Neuronal stem cell (in vitro differentiated cells): ENCODE data around the gene MYOT. TPM values are rescaled to one million over a fixed set of nuclear protein-coding genes. Genes with fewer than 3 reads are reported as not detected.

Experiments used
- DNase-seq: peaks from one replicate; pipeline ENCODE4 v3.0.0-alpha.2; 2013; ENCODE audit warnings: low spot score
- H2AFZ ChIP-seq: one replicate; pipeline ENCODE4 v1.6.1; 2013; ENCODE audit warnings: mild to moderate bottlenecking, low read length, inconsistent platforms
- H2AK5ac ChIP-seq: 2 replicates; pipeline ENCODE4 v1.6.1; 2013; ENCODE audit warnings: low read depth, mild to moderate bottlenecking, inconsistent platforms, low read length, moderate library complexity, mixed read lengths
- H2BK120ac ChIP-seq: 2 replicates; pipeline ENCODE4 v1.6.1; 2013; ENCODE audit warnings: low read depth, mild to moderate bottlenecking, inconsistent platforms, low read length, moderate library complexity, mixed read lengths
- H2BK12ac ChIP-seq: one replicate; pipeline ENCODE4 v1.6.1; 2013; ENCODE audit warnings: low read length, inconsistent platforms
- H2BK15ac ChIP-seq: 2 replicates; pipeline ENCODE4 v1.6.1; 2013; ENCODE audit warnings: mild to moderate bottlenecking, low read length, inconsistent platforms, mixed read lengths
- H2BK5ac ChIP-seq: one replicate; pipeline ENCODE4 v1.6.1; 2013; ENCODE audit warnings: inconsistent platforms, mild to moderate bottlenecking, low read length, moderate library complexity
- H3K14ac ChIP-seq: one replicate; pipeline ENCODE4 v1.6.1; 2013; ENCODE audit warnings: low read length, inconsistent platforms
- H3K18ac ChIP-seq: 2 replicates; pipeline ENCODE4 v1.6.1; 2013; ENCODE audit warnings: low read length, inconsistent platforms
- H3K23ac ChIP-seq: 2 replicates; pipeline ENCODE4 v1.6.1; 2013; ENCODE audit warnings: low read depth, mild to moderate bottlenecking, mixed read lengths, low read length, inconsistent platforms; ENCODE audit not compliant: poor library complexity
- H3K27ac ChIP-seq: replicated peaks from 3 replicates; pipeline ENCODE4 v1.5.1; 2013; ENCODE audit warnings: low read length, inconsistent platforms
- H3K27me3 ChIP-seq, 3 experiments: 2 replicates each; pipeline ENCODE4 v1.6.1; 2013; ENCODE audit warnings: low read length in 3 of 3, mild to moderate bottlenecking in 2 of 3, inconsistent platforms in 1 of 3, low read depth in 1 of 3, mixed read lengths in 1 of 3, moderate library complexity in 1 of 3; ENCODE audit not compliant: control insufficient read depth in 3 of 3, insufficient read depth in 3 of 3
- H3K36me3 ChIP-seq, 2 donors: replicated peaks in 1 of 2; 2 replicates each; pipeline ENCODE4 v1.6.1; 2013; ENCODE audit warnings: low read length in 2 of 2; ENCODE audit not compliant: control insufficient read depth in 2 of 2, insufficient read depth in 2 of 2
- H3K4ac ChIP-seq: 2 replicates; pipeline ENCODE4 v1.6.1; 2013; ENCODE audit warnings: inconsistent platforms, mild to moderate bottlenecking, low read length, moderate library complexity
- H3K4me1 ChIP-seq, 2 donors: 1 replicate in 1 of 2; 2 replicates in 1 of 2; pipeline ENCODE4 v1.6.1; 2013; ENCODE audit warnings: low read length in 2 of 2, low read depth in 1 of 2; ENCODE audit not compliant: control insufficient read depth in 2 of 2, insufficient read depth in 1 of 2
- H3K4me2 ChIP-seq: one replicate; pipeline ENCODE4 v1.6.1; 2013; ENCODE audit warnings: mild to moderate bottlenecking, low read length, inconsistent platforms; ENCODE audit not compliant: insufficient read depth, poor library complexity, severe bottlenecking
- H3K4me3 ChIP-seq, 2 donors: 2 replicates each; pipeline ENCODE4 v1.5.1; 2013; ENCODE audit warnings: low read length in 2 of 2, mild to moderate bottlenecking in 2 of 2, inconsistent platforms in 1 of 2, moderate library complexity in 1 of 2
- H3K79me1 ChIP-seq: one replicate; pipeline ENCODE4 v1.6.1; 2013; ENCODE audit warnings: low read depth, mild to moderate bottlenecking, inconsistent platforms, low read length, moderate library complexity
- H3K9ac ChIP-seq: one replicate; pipeline ENCODE4 v1.6.1; 2013; ENCODE audit warnings: mild to moderate bottlenecking, low read depth, low read length, inconsistent platforms; ENCODE audit not compliant: poor library complexity
- H3K9me3 ChIP-seq, 2 donors: replicated peaks in 1 of 2; 2 replicates each; pipeline versions ENCODE3 to v1.6.1; 2013; ENCODE audit warnings: low read length in 2 of 2, mild to moderate bottlenecking in 2 of 2, inconsistent platforms in 1 of 2, low read depth in 1 of 2, mixed read lengths in 1 of 2, moderate library complexity in 1 of 2; ENCODE audit not compliant: control insufficient read depth in 2 of 2, insufficient read depth in 1 of 2
- H4K8ac ChIP-seq: one replicate; pipeline ENCODE4 v1.6.1; 2013; ENCODE audit warnings: low read depth, mild to moderate bottlenecking, inconsistent platforms, low read length, moderate library complexity
- H4K91ac ChIP-seq: one replicate; pipeline ENCODE4 v1.6.1; 2013; ENCODE audit warnings: low read length, low read depth, mild to moderate bottlenecking, inconsistent platforms; ENCODE audit not compliant: poor library complexity
- WGBS, 2 donors: extraction: QIAGEN DNeasy Blood & Tissue Kit; methylation state at CpG; one replicate each; pipeline ENCODE4 v1.1.7; 2013; ENCODE audit warnings: missing lambda C conversion rate in 2 of 2, mixed read lengths in 1 of 2; ENCODE audit not compliant: insufficient read length in 2 of 2, insufficient replicate concordance in 1 of 2; ENCODE audit errors: extremely low coverage in 2 of 2; 5-methylcytosine and 5-hydroxymethylcytosine counted together
- polyA plus RNA-seq, 2 experiments: library from polyadenylated mRNA; stranded (reverse); fragments of 200-250 nt; gene quantifications; one replicate each; pipeline ENCODE4 v1.2.3, GENCODE V29; 2013

MYOT gene, protein sequence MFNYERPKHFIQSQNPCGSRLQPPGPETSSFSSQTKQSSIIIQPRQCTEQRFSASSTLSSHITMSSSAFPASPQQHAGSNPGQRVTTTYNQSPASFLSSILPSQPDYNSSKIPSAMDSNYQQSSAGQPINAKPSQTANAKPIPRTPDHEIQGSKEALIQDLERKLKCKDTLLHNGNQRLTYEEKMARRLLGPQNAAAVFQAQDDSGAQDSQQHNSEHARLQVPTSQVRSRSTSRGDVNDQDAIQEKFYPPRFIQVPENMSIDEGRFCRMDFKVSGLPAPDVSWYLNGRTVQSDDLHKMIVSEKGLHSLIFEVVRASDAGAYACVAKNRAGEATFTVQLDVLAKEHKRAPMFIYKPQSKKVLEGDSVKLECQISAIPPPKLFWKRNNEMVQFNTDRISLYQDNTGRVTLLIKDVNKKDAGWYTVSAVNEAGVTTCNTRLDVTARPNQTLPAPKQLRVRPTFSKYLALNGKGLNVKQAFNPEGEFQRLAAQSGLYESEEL
- polyA plus RNA-seq (2013, experiment 1 of 2): not detected
- not detected for polyA plus RNA-seq (2013, experiment 2 of 2)

DNA sequence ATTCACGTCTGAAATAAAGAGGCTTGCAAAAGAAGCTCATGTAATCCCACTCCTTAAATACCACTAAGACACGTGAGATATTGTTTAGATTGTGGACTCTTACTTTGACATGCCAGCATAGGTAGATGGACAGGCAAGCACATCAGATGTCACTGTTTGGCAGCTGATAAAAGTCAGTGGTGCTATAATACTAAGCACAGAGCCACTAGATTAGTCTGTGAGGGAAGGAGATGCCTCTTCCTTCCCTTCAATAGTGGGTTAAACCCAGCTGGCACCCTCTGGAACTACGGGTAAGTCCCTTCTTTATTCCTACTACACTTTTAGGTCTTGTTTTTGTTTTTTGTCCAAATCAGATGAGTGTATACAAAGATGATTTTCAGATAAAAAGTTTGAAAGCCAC, at the start of gene MYOT:
Gene MYOT, plus strand, starts transcription at position 197 of the 400 bp plus-strand sequence. CDS start 2,792 bp downstream, outside the sequence.
- Histone ChIP-seq H2AK5ac (no peak within 1 kb of the TSS), H3K79me1 (no peaks in the 10 kb centered on the region), H3K4ac (no peak within 1 kb of the TSS), H3K4me2 (no peak within 1 kb of the TSS), H3K9me3 (no peaks in the 10 kb centered on the region), H4K91ac (no peak within 1 kb of the TSS), H2BK15ac (no peak within 1 kb of the TSS), H4K8ac (no peak within 1 kb of the TSS), H3K23ac (no peak within 1 kb of the TSS), H3K27ac (no peak within 1 kb of the TSS), H2AFZ (no peak within 1 kb of the TSS), H2BK120ac (no peak within 1 kb of the TSS), H3K4me3 (no peak within 1 kb of the TSS), H2BK12ac (no peak within 1 kb of the TSS), H3K36me3 (no peaks in the 10 kb centered on the region), H2BK5ac (no peak within 1 kb of the TSS), H3K4me1 (no peaks in the 10 kb centered on the region), H3K9ac (no peak within 1 kb of the TSS), H3K27me3 (peaks cover 0 to 60% (median 0%) of the 10 kb centered on the region in 3 experiments), H3K18ac (no peak within 1 kb of the TSS), H3K14ac (no peak within 1 kb of the TSS)
- DNase-seq: no peak
- WGBS, 2 donors: no CpG with 5 or more reads among the region's 3 CpGs

DNA sequence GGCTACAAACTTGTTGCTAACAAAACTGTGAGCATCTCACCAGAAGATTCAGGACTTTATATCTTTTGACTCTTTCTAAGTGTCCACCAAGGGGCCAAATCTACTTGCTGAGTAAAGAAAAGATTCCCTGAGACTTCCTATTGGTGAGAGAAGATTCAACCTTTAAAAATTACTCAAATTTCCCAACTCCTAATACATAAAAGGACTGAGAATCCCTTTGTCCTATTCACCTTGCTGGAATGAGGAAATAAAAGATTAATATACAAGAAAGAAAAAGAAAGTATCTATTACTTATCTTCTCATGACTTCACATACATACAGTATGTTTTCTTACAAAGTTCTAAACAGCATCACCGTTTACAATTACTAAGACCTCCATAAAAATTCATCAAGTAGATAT, 47.9 kb upstream of the MYOT start:
- Histone ChIP-seq H2AFZ (no peak overlapping the region), H2BK120ac (no peak overlapping the region), H3K18ac (no peak overlapping the region), H2AK5ac (no peak overlapping the region), H3K4me3 (no peak overlapping the region), H3K27ac (no peak overlapping the region), H2BK12ac (no peak overlapping the region), H2BK15ac (no peak overlapping the region), H4K91ac (no peak overlapping the region), H3K4me1 (no peaks in the 10 kb centered on the region), H3K4me2 (no peak overlapping the region), H3K9me3 (no peaks in the 10 kb centered on the region), H3K4ac (no peak overlapping the region), H4K8ac (no peak overlapping the region), H3K36me3 (no peaks in the 10 kb centered on the region), H3K27me3 (peaks cover 0 to 10% (median 0%) of the 10 kb centered on the region in 3 experiments), H3K9ac (no peak overlapping the region), H3K79me1 (no peaks in the 10 kb centered on the region), H2BK5ac (no peak overlapping the region), H3K14ac (no peak overlapping the region), H3K23ac (no peak overlapping the region)
- no CpG with 5 or more reads among the region's 1 CpG for WGBS, 2 donors
- no peak for DNase-seq

DNA sequence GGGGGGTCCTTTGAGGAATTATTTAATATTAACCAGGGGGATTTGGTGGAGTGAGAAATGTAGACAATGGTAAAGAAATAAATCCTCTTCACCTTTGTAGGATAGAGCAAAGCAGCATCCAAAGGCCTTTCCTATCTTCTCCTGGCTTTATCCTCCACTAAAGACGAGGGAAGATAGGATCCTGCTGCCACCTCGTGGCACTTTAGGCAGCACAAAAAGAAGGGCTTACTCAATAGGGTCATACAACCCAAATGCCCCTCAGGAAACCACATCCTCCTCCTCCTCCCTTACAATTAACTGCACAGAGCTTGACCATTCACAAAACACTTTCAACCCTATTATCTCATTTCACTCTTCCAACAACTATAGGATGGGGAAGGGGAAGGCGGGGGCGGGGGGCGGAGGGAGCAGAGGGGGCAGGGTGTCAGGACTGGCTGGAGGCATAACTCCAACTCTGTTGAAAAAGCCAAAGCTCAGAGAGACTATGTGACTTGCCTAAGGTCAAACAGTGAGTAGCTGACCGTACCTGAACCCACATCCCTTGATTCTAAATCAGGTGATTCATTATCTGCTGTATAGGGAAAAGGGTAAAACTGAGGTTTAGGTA, 45.4 kb upstream of the MYOT start:
- no peak overlapping the region for H3K23ac ChIP-seq
- H4K91ac ChIP-seq: no peak overlapping the region
- no peak overlapping the region for H3K4ac ChIP-seq
- H3K4me3 ChIP-seq: no peak overlapping the region
- H3K27ac ChIP-seq: no peak overlapping the region
- H3K4me1 ChIP-seq: no peaks in the 10 kb centered on the region
- WGBS, 2 donors: no CpG with 5 or more reads among the region's 6 CpGs
- no peak overlapping the region for H2BK12ac ChIP-seq
- no peak overlapping the region for H2BK120ac ChIP-seq
- H3K9ac ChIP-seq: no peak overlapping the region
- H3K27me3 ChIP-seq: peaks cover 0 to 7% (median 0%) of the 10 kb centered on the region in 3 experiments
- no peaks in the 10 kb centered on the region for H3K36me3 ChIP-seq
- no peak overlapping the region for H2BK5ac ChIP-seq
- no peaks in the 10 kb centered on the region for H3K79me1 ChIP-seq
- no peak overlapping the region for H2BK15ac ChIP-seq
- H2AFZ ChIP-seq: no peak overlapping the region
- H3K9me3 ChIP-seq: no peaks in the 10 kb centered on the region
- DNase-seq: peak; percentile 52
- H3K14ac ChIP-seq: no peak overlapping the region
- no peak overlapping the region for H2AK5ac ChIP-seq
- H4K8ac ChIP-seq: no peak overlapping the region
- no peak overlapping the region for H3K4me2 ChIP-seq
- H3K18ac ChIP-seq: no peak overlapping the region

DNA sequence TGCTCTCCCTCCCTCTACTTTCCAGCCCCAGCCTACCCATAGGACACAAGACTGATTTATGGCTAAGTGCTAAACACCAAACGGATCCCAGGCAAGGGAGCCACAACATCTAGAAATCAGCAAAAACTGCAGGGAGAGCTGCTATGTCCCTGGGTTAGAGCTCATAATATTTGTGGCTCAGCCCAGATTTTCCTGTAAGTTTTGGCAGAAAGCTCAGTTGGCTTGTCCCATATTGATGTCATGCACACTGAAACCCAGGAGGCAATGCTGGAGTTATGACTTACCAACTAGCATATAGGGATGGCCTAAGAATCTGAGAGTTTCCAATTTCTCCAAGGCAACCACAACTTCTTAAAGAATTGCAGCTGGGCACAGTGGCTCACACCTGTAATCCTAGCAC, 44.7 kb upstream of the MYOT start:
- no peaks in the 10 kb centered on the region for H3K9me3 ChIP-seq

More for the DNA sequence above, 44.7 kb upstream of the MYOT start:
- Histone ChIP-seq H3K79me1 (no peaks in the 10 kb centered on the region), H2BK5ac (no peak overlapping the region), H3K4me1 (no peaks in the 10 kb centered on the region), H3K4ac (no peak overlapping the region), H2BK15ac (no peak overlapping the region), H2BK120ac (no peak overlapping the region), H2BK12ac (no peak overlapping the region), H3K4me2 (no peak overlapping the region), H3K14ac (no peak overlapping the region), H4K8ac (no peak overlapping the region), H4K91ac (no peak overlapping the region), H3K36me3 (no peaks in the 10 kb centered on the region), H3K4me3 (no peak overlapping the region), H3K9ac (no peak overlapping the region), H2AK5ac (no peak overlapping the region), H3K18ac (no peak overlapping the region), H2AFZ (no peak overlapping the region), H3K23ac (no peak overlapping the region), H3K27me3 (peaks cover 0 to 11% (median 0%) of the 10 kb centered on the region in 3 experiments), H3K27ac (no peak overlapping the region)
- WGBS, 2 donors: no CpG with 5 or more reads among the region's 1 CpG
- DNase-seq: no peak
